HCT116 (cell line): ENCODE data around the gene CRHR1. TPM values are rescaled to one million over a fixed set of nuclear protein-coding genes. Genes with fewer than 3 reads are reported as not detected.

Experiments used
- ATAC-seq: fragments of 200-7000 bp; cut with Tn5 transposase; 2 replicates; pipeline ENCODE4 v1.9.1; 2020; ENCODE audit warnings: mild to moderate bottlenecking, moderate library complexity
- BruUV-seq: library from RNA; stranded (reverse); fragments of 400-500 nt; replicated peaks from 2 replicates; lab custom pipeline; 2021; lab: Mats Ljungman, UMichigan
- CTCF ChIA-PET: fragments of 300-600 bp; sonication (Branson Sonifier 250); formaldehyde crosslinking; loops from one replicate; lab custom pipeline; 2021; ENCODE audit warnings: antibody characterized with exemption; lab: Charles Lee
- POLR2A ChIA-PET: fragments of 300-600, 350-600 bp; sonication (Branson Sonifier 250); formaldehyde crosslinking; loops from one replicate; lab custom pipeline; 2021; ENCODE audit warnings: antibody characterized with exemption; lab: Charles Lee
- RAD21 ChIA-PET, 2 experiments: fragments of 300-600 bp; sonication (Branson Sonifier 250); formaldehyde crosslinking; loops; one replicate each; lab custom pipeline; 2023; ENCODE audit warnings: low total read pairs in 2 of 2; ENCODE audit not compliant: uncharacterized antibody in 2 of 2, unreplicated experiment in 2 of 2, low non-redundant PET in 1 of 2; lab: Charles Lee
- DNase-seq: peaks from one replicate; pipeline ENCODE4 v3.0.0-alpha.2; 2010; ENCODE audit warnings: low read depth, low spot score
- H2AFZ ChIP-seq: fragments of 200-600 bp; shearing (Covaris generic), sonication (generic); 2 replicates; pipeline ENCODE4 v1.6.1; 2017; ENCODE audit warnings: low read depth, mixed run types, mixed read lengths, antibody characterized with exemption, low read length; ENCODE audit not compliant: poor library complexity, severe bottlenecking
- H3K27ac ChIP-seq: 2 replicates; pipeline ENCODE4 v1.5.1; 2012; ENCODE audit warnings: low read depth, low read length
- H3K27me3 ChIP-seq: fragments of 200-600 bp; sonication (generic); 2 replicates; pipeline ENCODE4 v1.6.1; 2016; ENCODE audit warnings: mixed run types, low read length, mixed read lengths; ENCODE audit not compliant: insufficient read depth
- H3K36me3 ChIP-seq, 2 experiments: fragments of 200-500 bp in 1 of 2; fragments of 200-600 bp in 1 of 2; sonication (Bioruptor generic) in 1 of 2; sonication (generic) in 1 of 2; 2 replicates each; pipeline versions ENCODE4 v1.5.1 to v1.6.1; 2014 to 2016; ENCODE audit warnings: low read length in 2 of 2, inconsistent platforms in 1 of 2, mixed read lengths in 1 of 2, mixed run types in 1 of 2; ENCODE audit not compliant: insufficient read depth in 2 of 2, control insufficient read depth in 1 of 2
- H3K4me1 ChIP-seq, 2 experiments: fragments of 200-600 bp in 1 of 2; sonication (generic) in 1 of 2; 2 replicates each; pipeline versions ENCODE4 v1.5.1 to v1.6.1; 2012 to 2017; ENCODE audit warnings: low read length in 2 of 2, inconsistent platforms in 1 of 2, mild to moderate bottlenecking in 1 of 2, mixed read lengths in 1 of 2, mixed run types in 1 of 2, moderate library complexity in 1 of 2; ENCODE audit not compliant: insufficient read depth in 2 of 2, control insufficient read depth in 1 of 2
- H3K4me2 ChIP-seq: fragments of 200-600 bp; sonication (generic); 2 replicates; pipeline ENCODE4 v1.6.1; 2017; ENCODE audit warnings: mixed run types, low read length, mixed read lengths
- H3K4me3 ChIP-seq, 2 experiments: fragments of 200-600 bp in 1 of 2; sonication (generic) in 1 of 2; replicated peaks in 1 of 2; 2 replicates each; pipeline ENCODE4 v1.5.1; 2011 to 2016; ENCODE audit warnings: low read length in 2 of 2, control low read depth in 1 of 2, low read depth in 1 of 2, mild to moderate bottlenecking in 1 of 2, mixed read lengths in 1 of 2, mixed run types in 1 of 2
- H3K79me2 ChIP-seq: fragments of 200-600 bp; sonication (generic); 2 replicates; pipeline ENCODE4 v1.6.1; 2017; ENCODE audit warnings: mild to moderate bottlenecking, mixed run types, low read length, moderate library complexity, mixed read lengths; ENCODE audit not compliant: insufficient read depth
- H3K9ac ChIP-seq: fragments of 200-600 bp; sonication (generic); 2 replicates; pipeline ENCODE4 v1.6.1; 2016; ENCODE audit warnings: low read length, mixed read lengths
- H3K9me2 ChIP-seq: fragments of 200-600 bp; sonication (generic), shearing (Covaris generic); 2 replicates; pipeline ENCODE4 v1.6.1; 2017; ENCODE audit warnings: mixed run types, mild to moderate bottlenecking, moderate library complexity; ENCODE audit not compliant: insufficient read depth
- H3K9me3 ChIP-seq, 2 experiments: fragments of 200-500 bp in 1 of 2; fragments of 200-600 bp in 1 of 2; sonication (Bioruptor generic) in 1 of 2; sonication (generic) in 1 of 2; 2 replicates each; pipeline ENCODE4 v1.6.1; 2014 to 2017; ENCODE audit warnings: low read length in 2 of 2, mixed read lengths in 2 of 2, inconsistent platforms in 1 of 2, low read depth in 1 of 2, mild to moderate bottlenecking in 1 of 2, mixed run types in 1 of 2, moderate library complexity in 1 of 2; ENCODE audit not compliant: control insufficient read depth in 1 of 2, insufficient read depth in 1 of 2
- H4K20me1 ChIP-seq: fragments of 200-600 bp; sonication (generic), shearing (Covaris generic); 2 replicates; pipeline ENCODE4 v1.6.1; 2017; ENCODE audit warnings: mixed run types, mild to moderate bottlenecking, moderate library complexity; ENCODE audit not compliant: insufficient read depth
- ATF3 ChIP-seq: IDR thresholded peaks from 2 replicates; pipeline ENCODE4 v1.6.1; 2012
- CBX3 ChIP-seq: IDR thresholded peaks from 2 replicates; pipeline ENCODE4 v1.6.1; 2012; ENCODE audit warnings: low read depth
- CEBPB ChIP-seq: IDR thresholded peaks from 2 replicates; pipeline ENCODE4 v1.6.1; 2012; ENCODE audit warnings: low read depth
- CTCF ChIP-seq, 3 experiments: fragments of 200-600 bp in 1 of 3; sonication (generic) in 1 of 3; IDR thresholded peaks in 2 of 3; conservative IDR thresholded peaks in 1 of 3; 2 replicates each; pipeline ENCODE4 v1.5.1; 2012 to 2017; ENCODE audit warnings: low read depth in 2 of 3, low read length in 2 of 3, antibody characterized with exemption in 1 of 3, borderline replicate concordance in 1 of 3, control low read depth in 1 of 3, mild to moderate bottlenecking in 1 of 3, mixed read lengths in 1 of 3, mixed run types in 1 of 3, moderate library complexity in 1 of 3; ENCODE audit not compliant: insufficient read depth in 1 of 3
- EGR1 ChIP-seq: IDR thresholded peaks from 2 replicates; pipeline ENCODE4 v1.6.1; 2012; ENCODE audit warnings: low read depth
- ELF1 ChIP-seq: IDR thresholded peaks from 2 replicates; pipeline ENCODE4 v1.6.1; 2012; ENCODE audit warnings: low read depth, borderline replicate concordance
- EZH2 ChIP-seq: fragments of 200-600 bp; sonication (generic); IDR thresholded peaks from 2 replicates; pipeline ENCODE4 v1.6.1; 2017; ENCODE audit warnings: antibody characterized with exemption, mixed run types
- JUND ChIP-seq: IDR thresholded peaks from 2 replicates; pipeline ENCODE4 v1.6.1; 2012
- MAX ChIP-seq: IDR thresholded peaks from 2 replicates; pipeline ENCODE4 v1.6.1; 2012
- POLR2AphosphoS5 ChIP-seq: IDR thresholded peaks from 2 replicates; pipeline ENCODE4 v1.6.1; 2011; ENCODE audit warnings: mild to moderate bottlenecking, low read depth, low read length, moderate library complexity
- RAD21 ChIP-seq: IDR thresholded peaks from 2 replicates; pipeline ENCODE4 v1.6.1; 2012; ENCODE audit warnings: low read depth, mild to moderate bottlenecking
- REST ChIP-seq: IDR thresholded peaks from 2 replicates; pipeline ENCODE4 v1.6.1; 2012; ENCODE audit warnings: low read depth
- SIN3A ChIP-seq: IDR thresholded peaks from 2 replicates; pipeline ENCODE4 v1.6.1; 2012; ENCODE audit warnings: low read depth
- SP1 ChIP-seq: IDR thresholded peaks from 2 replicates; pipeline ENCODE4 v1.6.1; 2012; ENCODE audit warnings: low read depth
- SRF ChIP-seq: IDR thresholded peaks from 2 replicates; pipeline ENCODE4 v1.6.1; 2012; ENCODE audit warnings: low read depth
- TCF7L2 ChIP-seq: IDR thresholded peaks from 2 replicates; pipeline ENCODE4 v1.7.0; 2011; ENCODE audit warnings: borderline replicate concordance, inconsistent platforms; ENCODE audit not compliant: insufficient read depth, insufficient read length; ENCODE audit errors: extremely low read depth
- YY1 ChIP-seq: IDR thresholded peaks from 2 replicates; pipeline ENCODE4 v1.6.1; 2011; ENCODE audit warnings: low read length, low read depth, moderate library complexity, mild to moderate bottlenecking; ENCODE audit not compliant: insufficient replicate concordance; ENCODE audit errors: extremely low read depth
- ZBTB33 ChIP-seq: IDR thresholded peaks from 2 replicates; pipeline ENCODE4 v1.6.1; 2011; ENCODE audit warnings: mild to moderate bottlenecking, low read length, moderate library complexity; ENCODE audit not compliant: insufficient replicate concordance; ENCODE audit errors: extremely low read depth
- intact Hi-C: fragments of 100-400 bp; cut with micrococcal nuclease; formaldehyde crosslinking; loops from 2 replicates; pipeline ENCODE4 v1.10.0; 2022
- total RNA-seq: library from RNA; stranded (reverse); gene quantifications from one replicate; pipeline ENCODE4 v1.2.1, GENCODE V29; 2021; ENCODE audit not compliant: unreplicated experiment

CRHR1 gene
- total RNA-seq, 1 experiment from 2014 or later = 0.12 TPM

- Histone ChIP-seq H3K9ac (no peak overlapping the region), H3K4me2 (no peak overlapping the region), H3K4me1 (peaks cover 0 to 6% of the 10 kb centered on the region in 2 experiments; a peak in 2 of 4 replicates), H3K4me3 (no peak overlapping the region), H3K27me3 (no peaks in the 10 kb centered on the region), H3K36me3 (no peaks in the 10 kb centered on the region), H4K20me1 (no peaks in the 10 kb centered on the region), H3K9me3 (no peaks in the 10 kb centered on the region), H2AFZ (peak overlapping the region; percentile 58), H3K27ac (no peak overlapping the region), H3K9me2 (no peaks in the 10 kb centered on the region), H3K79me2 (no peaks in the 10 kb centered on the region)
- ChIA-PET CTCF (interaction anchor here (0.7 to 3.1 kb wide), 18 partner anchors 10 to 462 kb away, joined by 3 to 46 read pairs (median 4); no protein-coding TSS in a partner anchor), POLR2A (no interaction called here), RAD21 (interaction anchor here (0.8 to 1.1 kb wide), 3 partner anchors 203 to 457 kb away, joined by 3 to 7 read pairs (median 6); no protein-coding TSS in a partner anchor)
- intact Hi-C loops = loop anchor here (1.0 to 10.0 kb wide), 3 partner anchors 212 to 637 kb away; no protein-coding TSS in a partner anchor
- ATAC-seq (no peak), DNase-seq (no peak)
- no TSS peak for BruUV-seq
- TF ChIP-seq CTCF (IDR thresholded peaks at IDR 0.05 in 2 of 3, conservative IDR thresholded peaks at IDR 0.05 in 1 of 3; ENCODE audit: borderline replicate concordance in 1 of 3, insufficient read depth in 1 of 3, low read depth in 2 of 3, low read length in 2 of 3) (no peak), CBX3 (no peak), RAD21 (no peak), SIN3A (no peak), REST (no peak), SP1 (no peak), EGR1 (no peak), EZH2 (no peak), TCF7L2 (no peak), SRF (no peak), MAX (no peak), ZBTB33 (no peak), POLR2AphosphoS5 (no peak), JUND (no peak), ELF1 (no peak), CEBPB (no peak), ATF3 (no peak), YY1 (no peak)
These were observed 67.8 kb downstream of the CRHR1 start for GRCh38 chr17:45851873-45852272.
